Loucy (cell line): ENCODE results near the gene CRLF3.

ENCODE experiments used
- EZH2phosphoT487 ChIP-seq: fragments of 200-600 bp; IDR thresholded peaks from 2 replicates; pipeline ENCODE4 v1.6.1; 2018; ENCODE audit warnings: antibody characterized with exemption, mild to moderate bottlenecking, moderate library complexity, borderline replicate concordance
- TF ChIP-seq, protein P1 (sequence below): fragments of 200-600 bp; sonication (generic); conservative IDR thresholded peaks from 2 replicates; pipeline ENCODE4 v1.5.1; 2014; ENCODE audit warnings: mild to moderate bottlenecking, antibody characterized with exemption, low read length

DNA sequence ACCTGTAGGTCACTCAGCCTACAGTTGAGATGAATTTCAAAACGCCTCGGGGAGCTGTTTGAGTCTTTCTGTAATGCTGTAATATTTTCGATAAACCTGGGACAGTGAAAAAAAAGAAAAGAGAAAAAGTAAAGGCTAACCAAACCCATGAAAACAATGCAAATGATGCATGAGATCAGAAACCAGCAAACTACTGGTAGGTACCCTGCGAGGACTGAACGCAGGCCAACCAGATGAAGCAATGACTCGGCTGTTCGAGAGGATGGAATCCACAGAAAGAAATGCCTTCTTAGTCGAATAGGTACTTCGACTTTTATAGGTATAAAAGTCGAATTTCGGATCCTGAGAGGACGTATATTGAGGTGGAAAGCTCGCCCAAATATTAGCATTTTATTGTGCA is 6.8 kb upstream of the CRLF3 start:
- TF ChIP-seq, protein P1, sequence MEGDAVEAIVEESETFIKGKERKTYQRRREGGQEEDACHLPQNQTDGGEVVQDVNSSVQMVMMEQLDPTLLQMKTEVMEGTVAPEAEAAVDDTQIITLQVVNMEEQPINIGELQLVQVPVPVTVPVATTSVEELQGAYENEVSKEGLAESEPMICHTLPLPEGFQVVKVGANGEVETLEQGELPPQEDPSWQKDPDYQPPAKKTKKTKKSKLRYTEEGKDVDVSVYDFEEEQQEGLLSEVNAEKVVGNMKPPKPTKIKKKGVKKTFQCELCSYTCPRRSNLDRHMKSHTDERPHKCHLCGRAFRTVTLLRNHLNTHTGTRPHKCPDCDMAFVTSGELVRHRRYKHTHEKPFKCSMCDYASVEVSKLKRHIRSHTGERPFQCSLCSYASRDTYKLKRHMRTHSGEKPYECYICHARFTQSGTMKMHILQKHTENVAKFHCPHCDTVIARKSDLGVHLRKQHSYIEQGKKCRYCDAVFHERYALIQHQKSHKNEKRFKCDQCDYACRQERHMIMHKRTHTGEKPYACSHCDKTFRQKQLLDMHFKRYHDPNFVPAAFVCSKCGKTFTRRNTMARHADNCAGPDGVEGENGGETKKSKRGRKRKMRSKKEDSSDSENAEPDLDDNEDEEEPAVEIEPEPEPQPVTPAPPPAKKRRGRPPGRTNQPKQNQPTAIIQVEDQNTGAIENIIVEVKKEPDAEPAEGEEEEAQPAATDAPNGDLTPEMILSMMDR: no peak
- no peak for TF ChIP-seq EZH2phosphoT487
